22Rv1 (cell line): ENCODE data around the gene C11orf91.

ENCODE experiments used
- CTCF ChIP-seq: fragments of 450-650 bp; IDR thresholded peaks from 2 replicates; pipeline ENCODE4 v1.5.1; 2017; ENCODE audit warnings: mild to moderate bottlenecking
- ZFX ChIP-seq: fragments of 450-650 bp; IDR thresholded peaks from 2 replicates; pipeline ENCODE4 v1.6.1; 2017; ENCODE audit warnings: antibody characterized with exemption, borderline replicate concordance

- TF ChIP-seq CTCF (no peak), ZFX (no peak)
Measured at GRCh38 chr11:33685082-33685481, 15.5 kb downstream of the C11orf91 start.
